ENCODE measurements around the gene LPAR6.

Gene LPAR6

DNA sequence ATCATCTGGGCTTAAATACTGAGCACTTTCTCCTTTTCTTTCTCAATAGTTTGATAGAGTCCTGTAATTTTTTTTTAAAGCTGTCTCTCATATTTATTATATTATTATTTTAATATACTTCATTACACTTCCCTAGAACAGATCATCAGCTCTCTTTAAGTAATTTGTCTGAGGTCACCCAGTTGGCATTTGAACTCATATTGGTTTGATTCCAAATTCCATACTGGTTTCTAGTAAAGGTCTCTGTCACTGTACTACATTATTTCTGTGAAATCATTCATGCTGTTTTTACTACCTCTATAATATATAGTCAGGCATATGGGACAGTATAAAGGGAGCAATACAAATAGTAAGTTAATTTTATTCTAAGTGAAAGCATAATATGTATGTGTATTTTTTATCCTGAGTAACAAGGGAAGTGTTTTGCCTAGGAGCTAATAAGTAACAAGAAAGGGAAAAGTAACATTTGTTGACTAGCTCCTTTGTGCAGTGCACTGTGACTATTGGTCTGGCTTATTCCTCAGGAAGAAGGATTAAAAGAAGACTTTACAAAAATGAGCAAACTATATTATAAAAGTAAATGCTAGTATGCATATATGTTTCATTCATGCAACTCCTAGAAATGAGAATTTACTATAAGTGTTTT lies 14.3 kb downstream of the LPAR6 start:
- Histone ChIP-seq H2BK15ac (replicated peaks; ENCODE audit: low read depth) (no peak overlapping the region), H3K79me1 (ENCODE audit: low read length) (no peaks in the 10 kb centered on the region), H4K5ac (ENCODE audit: low read length) (no peak overlapping the region), H2AK5ac (ENCODE audit: low read length) (no peak overlapping the region), H3K4me1 (ENCODE audit: control insufficient read depth, low read depth, low read length) (no peaks in the 10 kb centered on the region), H4K8ac (ENCODE audit: low read depth, low read length) (no peak overlapping the region), H3K4ac (ENCODE audit: low read depth, low read length) (no peak overlapping the region), H3K18ac (ENCODE audit: low read length) (no peak overlapping the region), H3K9ac (ENCODE audit: low read length) (no peak overlapping the region), H3K79me2 (ENCODE audit: control insufficient read depth, insufficient read depth, low read length) (no peaks in the 10 kb centered on the region), H3K4me3 (ENCODE audit: low read length) (no peak overlapping the region), H3K36me3 (ENCODE audit: control insufficient read depth, insufficient read depth, low read length) (no peaks in the 10 kb centered on the region), H3K23ac (ENCODE audit: low read length) (no peak overlapping the region), H3K56ac (ENCODE audit: low read length) (no peak overlapping the region), H3K4me2 (ENCODE audit: low read length) (no peak overlapping the region), H3K27ac (ENCODE audit: low read depth, low read length) (no peak overlapping the region), H2BK120ac (ENCODE audit: low read depth, low read length) (no peak overlapping the region), H2BK5ac (ENCODE audit: low read length) (no peak overlapping the region), H3K27me3 (ENCODE audit: insufficient read depth, low read length, poor library complexity) (no peaks in the 10 kb centered on the region)
- no peak for DNase-seq

DNA sequence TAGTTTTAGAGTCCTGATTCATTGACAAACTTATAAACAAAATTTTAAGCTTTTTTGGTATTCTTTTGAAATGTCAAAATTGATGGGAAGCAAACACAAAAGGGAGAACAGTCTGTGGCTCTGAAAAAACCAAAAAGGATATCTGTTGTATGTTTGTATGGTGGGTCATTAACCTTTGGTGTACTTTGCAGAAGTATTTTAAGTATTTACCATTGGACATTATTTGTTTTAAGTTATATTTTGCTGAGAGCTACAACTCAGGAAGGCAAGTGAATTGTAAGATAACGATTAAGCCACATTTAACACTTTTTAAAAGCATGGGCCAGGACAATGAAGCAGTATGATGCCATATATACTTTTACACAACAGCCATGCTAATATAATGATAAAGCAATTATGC lies 15.2 kb downstream of the LPAR6 start:
- no peak overlapping the region for H3K4me2 ChIP-seq (ENCODE audit: low read length)
- no peak overlapping the region for H2BK15ac ChIP-seq (replicated peaks; ENCODE audit: low read depth)
- H4K8ac ChIP-seq (ENCODE audit: low read depth, low read length): no peak overlapping the region
- no peak overlapping the region for H3K4me3 ChIP-seq (ENCODE audit: low read length)
- no peak overlapping the region for H3K4ac ChIP-seq (ENCODE audit: low read depth, low read length)
- H3K23ac ChIP-seq (ENCODE audit: low read length): no peak overlapping the region
- no peak overlapping the region for H3K27ac ChIP-seq (ENCODE audit: low read depth, low read length)
- DNase-seq: no peak
- no peaks in the 10 kb centered on the region for H3K79me2 ChIP-seq (ENCODE audit: control insufficient read depth, insufficient read depth, low read length)
- H3K36me3 ChIP-seq (ENCODE audit: control insufficient read depth, insufficient read depth, low read length): no peaks in the 10 kb centered on the region
- H4K5ac ChIP-seq (ENCODE audit: low read length): no peak overlapping the region
- H2BK5ac ChIP-seq (ENCODE audit: low read length): no peak overlapping the region
- H3K27me3 ChIP-seq (ENCODE audit: insufficient read depth, low read length, poor library complexity): no peaks in the 10 kb centered on the region
- H2BK120ac ChIP-seq (ENCODE audit: low read depth, low read length): no peak overlapping the region
- no peak overlapping the region for H3K56ac ChIP-seq (ENCODE audit: low read length)
- no peak overlapping the region for H3K9ac ChIP-seq (ENCODE audit: low read length)
- no peaks in the 10 kb centered on the region for H3K79me1 ChIP-seq (ENCODE audit: low read length)
- H3K18ac ChIP-seq (ENCODE audit: low read length): no peak overlapping the region
- H3K4me1 ChIP-seq (ENCODE audit: control insufficient read depth, low read depth, low read length): no peaks in the 10 kb centered on the region
- no peak overlapping the region for H2AK5ac ChIP-seq (ENCODE audit: low read length)
- WGBS (ENCODE audit: extremely low coverage, insufficient coverage, low lambda C conversion rate): no CpG with 5 or more reads among the region's 1 CpG

DNA sequence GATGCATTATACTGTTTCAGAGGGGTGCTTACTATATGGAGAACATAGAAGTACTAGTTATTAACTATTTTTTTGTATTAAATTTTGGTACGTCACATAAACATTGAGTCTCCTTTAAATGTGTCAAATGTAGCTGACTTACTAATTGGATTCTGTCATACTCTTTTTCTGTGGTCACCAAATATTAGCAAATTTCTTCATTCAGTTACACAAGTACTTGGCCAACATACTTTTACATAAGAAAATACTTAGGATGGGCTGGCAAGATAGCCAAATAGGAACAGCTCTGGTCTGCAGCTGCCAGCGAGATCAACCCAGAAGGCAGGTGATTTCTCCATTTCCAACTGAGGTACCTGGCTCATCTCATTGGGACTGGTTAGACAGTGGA lies 19.2 kb downstream of the LPAR6 start:
- no peak overlapping the region for H3K56ac ChIP-seq (ENCODE audit: low read length)

DNA sequence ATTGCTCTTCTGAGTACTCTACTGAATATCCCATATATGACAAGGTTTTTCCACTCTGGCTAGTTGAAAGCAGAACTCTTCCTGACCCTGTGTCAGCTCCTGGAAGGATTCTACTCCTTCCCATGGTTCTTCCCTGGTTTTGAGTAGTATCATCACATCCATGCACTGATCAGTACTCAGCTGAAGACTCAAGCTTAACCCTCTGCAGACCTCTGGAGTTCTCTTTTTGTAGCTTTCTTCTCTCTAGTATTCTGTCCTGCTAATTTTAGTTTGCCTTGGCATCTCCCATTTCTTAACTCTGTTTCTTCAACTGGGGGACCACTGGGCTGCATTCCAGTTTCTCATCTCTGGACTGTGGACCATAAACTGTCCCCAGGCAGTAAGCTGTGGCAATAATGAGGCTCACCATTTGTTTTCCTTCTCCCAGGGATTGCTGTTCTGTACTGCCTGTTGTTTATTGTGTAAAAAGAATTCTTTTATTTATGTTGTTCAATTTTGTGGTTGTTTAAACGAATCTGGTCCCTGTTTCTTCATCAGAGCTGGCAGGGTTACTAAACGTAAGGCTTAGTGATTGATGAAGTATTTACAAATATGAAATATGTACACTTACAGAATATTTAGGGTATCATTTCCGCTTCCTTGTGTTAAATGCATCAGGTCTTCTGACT lies 19.7 kb downstream of the LPAR6 start:
- H3K79me1 ChIP-seq (ENCODE audit: low read length): no peaks in the 10 kb centered on the region
- no peak overlapping the region for H2BK5ac ChIP-seq (ENCODE audit: low read length)
- no peak overlapping the region for H3K4me2 ChIP-seq (ENCODE audit: low read length)
- H2AK5ac ChIP-seq (ENCODE audit: low read length): no peak overlapping the region
- H2BK120ac ChIP-seq (ENCODE audit: low read depth, low read length): no peak overlapping the region
- no peak overlapping the region for H3K9ac ChIP-seq (ENCODE audit: low read length)
- H3K4me3 ChIP-seq (ENCODE audit: low read length): no peak overlapping the region
- H3K27me3 ChIP-seq (ENCODE audit: insufficient read depth, low read length, poor library complexity): no peaks in the 10 kb centered on the region
- no peak overlapping the region for H3K4ac ChIP-seq (ENCODE audit: low read depth, low read length)
- no peak overlapping the region for H3K27ac ChIP-seq (ENCODE audit: low read depth, low read length)
- WGBS (ENCODE audit: extremely low coverage, insufficient coverage, low lambda C conversion rate): no CpG with 5 or more reads among the region's 3 CpGs
- no peak overlapping the region for H2BK15ac ChIP-seq (replicated peaks; ENCODE audit: low read depth)
- DNase-seq: no peak
- H3K56ac ChIP-seq (ENCODE audit: low read length): no peak overlapping the region
- no peak overlapping the region for H4K5ac ChIP-seq (ENCODE audit: low read length)
- no peaks in the 10 kb centered on the region for H3K79me2 ChIP-seq (ENCODE audit: control insufficient read depth, insufficient read depth, low read length)
- H3K23ac ChIP-seq (ENCODE audit: low read length): no peak overlapping the region
- no peaks in the 10 kb centered on the region for H3K4me1 ChIP-seq (ENCODE audit: control insufficient read depth, low read depth, low read length)
- H3K18ac ChIP-seq (ENCODE audit: low read length): no peak overlapping the region
- H4K8ac ChIP-seq (ENCODE audit: low read depth, low read length): no peak overlapping the region
- H3K36me3 ChIP-seq (ENCODE audit: control insufficient read depth, insufficient read depth, low read length): no peaks in the 10 kb centered on the region

More for the DNA sequence above, 19.2 kb downstream of the LPAR6 start:
- no peak overlapping the region for H3K4me3 ChIP-seq (ENCODE audit: low read length)
- H3K9ac ChIP-seq (ENCODE audit: low read length): no peak overlapping the region
- no peak overlapping the region for H3K4me2 ChIP-seq (ENCODE audit: low read length)
- H4K5ac ChIP-seq (ENCODE audit: low read length): no peak overlapping the region
- no peak overlapping the region for H2BK15ac ChIP-seq (replicated peaks; ENCODE audit: low read depth)
- H3K4ac ChIP-seq (ENCODE audit: low read depth, low read length): no peak overlapping the region
- no peak overlapping the region for H3K27ac ChIP-seq (ENCODE audit: low read depth, low read length)
- H3K23ac ChIP-seq (ENCODE audit: low read length): no peak overlapping the region
- H2AK5ac ChIP-seq (ENCODE audit: low read length): no peak overlapping the region
- DNase-seq: no peak
- no peaks in the 10 kb centered on the region for H3K79me1 ChIP-seq (ENCODE audit: low read length)
- WGBS (ENCODE audit: extremely low coverage, insufficient coverage, low lambda C conversion rate): no CpG with 5 or more reads among the region's 2 CpGs
- no peak overlapping the region for H3K18ac ChIP-seq (ENCODE audit: low read length)
- no peaks in the 10 kb centered on the region for H3K79me2 ChIP-seq (ENCODE audit: control insufficient read depth, insufficient read depth, low read length)
- H2BK120ac ChIP-seq (ENCODE audit: low read depth, low read length): no peak overlapping the region
- H3K4me1 ChIP-seq (ENCODE audit: control insufficient read depth, low read depth, low read length): no peaks in the 10 kb centered on the region
- H4K8ac ChIP-seq (ENCODE audit: low read depth, low read length): no peak overlapping the region
- no peaks in the 10 kb centered on the region for H3K27me3 ChIP-seq (ENCODE audit: insufficient read depth, low read length, poor library complexity)
- no peak overlapping the region for H2BK5ac ChIP-seq (ENCODE audit: low read length)
- H3K36me3 ChIP-seq (ENCODE audit: control insufficient read depth, insufficient read depth, low read length): no peaks in the 10 kb centered on the region

DNA sequence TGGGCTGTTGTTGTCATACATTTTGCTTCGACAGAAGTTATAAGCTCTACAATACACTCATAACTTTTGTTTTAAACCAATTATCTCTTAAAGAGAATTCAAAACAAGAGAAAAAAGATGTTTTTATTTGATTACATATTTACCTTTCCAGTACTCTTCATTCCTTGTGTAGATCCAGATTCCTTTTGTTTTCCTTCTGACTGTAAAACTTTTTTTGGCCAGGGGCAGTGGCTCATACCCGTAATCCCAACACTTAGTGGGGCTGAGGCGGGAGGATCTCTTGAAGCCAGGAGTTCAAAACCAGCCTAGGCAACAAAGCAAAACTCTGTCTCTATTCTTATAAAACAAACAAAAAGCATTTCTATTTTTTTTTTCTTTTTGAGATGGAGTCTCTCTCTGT lies 21.7 kb downstream of the LPAR6 start:
- Histone ChIP-seq H3K27ac (ENCODE audit: low read depth, low read length) (no peak overlapping the region), H3K9ac (ENCODE audit: low read length) (no peak overlapping the region), H2BK120ac (ENCODE audit: low read depth, low read length) (no peak overlapping the region), H3K4me1 (ENCODE audit: control insufficient read depth, low read depth, low read length) (no peaks in the 10 kb centered on the region), H2BK5ac (ENCODE audit: low read length) (no peak overlapping the region), H3K23ac (ENCODE audit: low read length) (no peak overlapping the region), H3K79me1 (ENCODE audit: low read length) (no peaks in the 10 kb centered on the region), H2BK15ac (replicated peaks; ENCODE audit: low read depth) (no peak overlapping the region), H3K18ac (ENCODE audit: low read length) (no peak overlapping the region), H3K27me3 (ENCODE audit: insufficient read depth, low read length, poor library complexity) (no peaks in the 10 kb centered on the region), H4K8ac (ENCODE audit: low read depth, low read length) (no peak overlapping the region), H2AK5ac (ENCODE audit: low read length) (no peak overlapping the region), H4K5ac (ENCODE audit: low read length) (no peak overlapping the region), H3K56ac (ENCODE audit: low read length) (no peak overlapping the region), H3K79me2 (ENCODE audit: control insufficient read depth, insufficient read depth, low read length) (no peaks in the 10 kb centered on the region), H3K4me3 (ENCODE audit: low read length) (no peak overlapping the region), H3K4ac (ENCODE audit: low read depth, low read length) (no peak overlapping the region), H3K4me2 (ENCODE audit: low read length) (no peak overlapping the region), H3K36me3 (ENCODE audit: control insufficient read depth, insufficient read depth, low read length) (no peaks in the 10 kb centered on the region)
- no peak for DNase-seq
- WGBS (ENCODE audit: extremely low coverage, insufficient coverage, low lambda C conversion rate): no CpG with 5 or more reads among the region's 3 CpGs

DNA sequence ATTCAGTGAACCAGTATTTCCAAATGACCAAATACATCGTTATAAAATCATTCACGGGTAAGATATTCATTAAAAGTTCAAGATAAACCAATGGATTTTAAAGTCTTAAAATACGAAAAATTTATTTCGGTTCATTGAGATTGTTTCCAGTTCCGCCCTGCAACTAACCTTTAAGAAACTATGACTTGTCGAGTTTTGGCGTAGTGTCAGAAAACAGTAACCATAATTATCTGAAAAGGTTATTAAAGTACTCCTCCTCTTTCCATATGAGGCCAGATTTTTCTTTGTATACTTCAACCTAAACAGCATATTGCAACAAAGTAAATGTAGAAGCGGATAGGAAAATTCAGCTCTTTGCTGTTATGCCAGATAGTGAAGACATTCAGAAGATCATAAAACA lies 26.1 kb downstream of the LPAR6 start:
- Histone ChIP-seq H3K27ac (ENCODE audit: low read depth, low read length) (no peak overlapping the region), H3K27me3 (ENCODE audit: insufficient read depth, low read length, poor library complexity) (no peaks in the 10 kb centered on the region), H2BK5ac (ENCODE audit: low read length) (no peak overlapping the region), H2AK5ac (ENCODE audit: low read length) (no peak overlapping the region), H3K23ac (ENCODE audit: low read length) (no peak overlapping the region), H3K4me2 (ENCODE audit: low read length) (no peak overlapping the region), H3K56ac (ENCODE audit: low read length) (no peak overlapping the region), H3K18ac (ENCODE audit: low read length) (no peak overlapping the region), H2BK15ac (replicated peaks; ENCODE audit: low read depth) (no peak overlapping the region), H3K9ac (ENCODE audit: low read length) (no peak overlapping the region), H3K36me3 (ENCODE audit: control insufficient read depth, insufficient read depth, low read length) (no peaks in the 10 kb centered on the region), H3K79me1 (ENCODE audit: low read length) (no peaks in the 10 kb centered on the region), H4K5ac (ENCODE audit: low read length) (no peak overlapping the region), H3K4ac (ENCODE audit: low read depth, low read length) (no peak overlapping the region), H3K4me1 (ENCODE audit: control insufficient read depth, low read depth, low read length) (no peaks in the 10 kb centered on the region), H2BK120ac (ENCODE audit: low read depth, low read length) (no peak overlapping the region), H3K4me3 (ENCODE audit: low read length) (no peak overlapping the region), H4K8ac (ENCODE audit: low read depth, low read length) (no peak overlapping the region), H3K79me2 (ENCODE audit: control insufficient read depth, insufficient read depth, low read length) (no peaks in the 10 kb centered on the region)
- no peak for DNase-seq
- WGBS (ENCODE audit: extremely low coverage, insufficient coverage, low lambda C conversion rate): no CpG with 5 or more reads among the region's 8 CpGs

Measured in mesendoderm (in vitro differentiated cells).